LNCaP clone FGC (cell line): ENCODE results near the gene COBL.

Experiments used
- DNase-seq: peaks from one replicate; pipeline ENCODE4 v3.0.0-alpha.2; 2011; ENCODE audit warnings: low read depth
- H3K4me3 ChIP-seq: 2 replicates; pipeline ENCODE4 v1.5.1; 2011; ENCODE audit warnings: mild to moderate bottlenecking, low read depth, low read length, control low read depth
- TF ChIP-seq, protein P1 (sequence below): IDR thresholded peaks from 2 replicates; pipeline ENCODE4 v1.5.1; 2012; ENCODE audit warnings: mild to moderate bottlenecking; ENCODE audit not compliant: control insufficient read depth, insufficient read depth; ENCODE audit errors: extremely low read depth

COBL gene

DNA sequence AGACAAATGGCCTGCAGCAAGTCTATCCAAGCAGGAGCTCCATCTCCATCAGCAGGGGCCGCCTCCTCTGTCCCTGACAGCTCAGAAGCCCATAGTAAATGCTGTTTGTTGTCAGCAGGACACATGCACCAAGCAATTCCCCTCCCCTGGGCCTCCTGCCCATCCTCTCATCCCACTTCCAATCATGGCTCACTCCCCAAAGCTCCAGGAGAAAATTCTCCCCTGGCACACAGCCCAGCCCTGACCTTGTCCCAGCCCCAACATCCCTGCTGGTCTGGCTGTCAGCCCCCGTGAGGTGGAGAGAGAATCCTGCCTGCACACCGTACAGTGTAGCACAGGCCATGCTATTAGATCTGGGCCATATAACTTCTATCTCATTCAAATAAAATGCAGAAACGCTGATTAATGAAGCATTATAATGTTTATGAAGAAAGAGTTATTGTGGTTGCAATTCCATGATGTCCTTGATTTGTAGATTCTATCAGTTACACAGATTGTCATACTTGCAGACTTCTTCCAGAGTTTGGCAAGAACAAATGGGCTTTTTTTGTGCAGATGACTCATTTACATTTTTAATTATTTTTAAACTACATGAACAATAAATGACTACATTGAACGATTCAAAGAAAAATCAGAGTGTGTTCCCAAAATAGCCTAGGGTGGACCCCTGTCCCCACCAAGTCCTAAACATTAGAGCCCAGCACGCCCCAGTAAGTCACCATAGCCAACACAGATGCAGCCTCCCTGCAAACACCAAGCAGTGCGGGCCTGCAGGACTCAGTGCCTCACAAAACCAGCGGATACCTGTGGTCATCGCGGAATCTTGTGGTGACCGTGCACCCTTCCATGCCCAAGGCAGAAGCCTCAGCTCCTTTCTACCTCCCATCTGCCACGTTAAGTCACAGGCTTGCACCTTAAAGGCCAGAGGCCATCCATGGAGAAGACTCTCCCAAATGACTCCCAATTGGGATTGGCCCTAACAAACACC is 70.1 kb downstream of the COBL start:
- TF ChIP-seq, protein P1, sequence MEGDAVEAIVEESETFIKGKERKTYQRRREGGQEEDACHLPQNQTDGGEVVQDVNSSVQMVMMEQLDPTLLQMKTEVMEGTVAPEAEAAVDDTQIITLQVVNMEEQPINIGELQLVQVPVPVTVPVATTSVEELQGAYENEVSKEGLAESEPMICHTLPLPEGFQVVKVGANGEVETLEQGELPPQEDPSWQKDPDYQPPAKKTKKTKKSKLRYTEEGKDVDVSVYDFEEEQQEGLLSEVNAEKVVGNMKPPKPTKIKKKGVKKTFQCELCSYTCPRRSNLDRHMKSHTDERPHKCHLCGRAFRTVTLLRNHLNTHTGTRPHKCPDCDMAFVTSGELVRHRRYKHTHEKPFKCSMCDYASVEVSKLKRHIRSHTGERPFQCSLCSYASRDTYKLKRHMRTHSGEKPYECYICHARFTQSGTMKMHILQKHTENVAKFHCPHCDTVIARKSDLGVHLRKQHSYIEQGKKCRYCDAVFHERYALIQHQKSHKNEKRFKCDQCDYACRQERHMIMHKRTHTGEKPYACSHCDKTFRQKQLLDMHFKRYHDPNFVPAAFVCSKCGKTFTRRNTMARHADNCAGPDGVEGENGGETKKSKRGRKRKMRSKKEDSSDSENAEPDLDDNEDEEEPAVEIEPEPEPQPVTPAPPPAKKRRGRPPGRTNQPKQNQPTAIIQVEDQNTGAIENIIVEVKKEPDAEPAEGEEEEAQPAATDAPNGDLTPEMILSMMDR: no peak
- no peak for DNase-seq
- H3K4me3 ChIP-seq: no peak overlapping the region

DNA sequence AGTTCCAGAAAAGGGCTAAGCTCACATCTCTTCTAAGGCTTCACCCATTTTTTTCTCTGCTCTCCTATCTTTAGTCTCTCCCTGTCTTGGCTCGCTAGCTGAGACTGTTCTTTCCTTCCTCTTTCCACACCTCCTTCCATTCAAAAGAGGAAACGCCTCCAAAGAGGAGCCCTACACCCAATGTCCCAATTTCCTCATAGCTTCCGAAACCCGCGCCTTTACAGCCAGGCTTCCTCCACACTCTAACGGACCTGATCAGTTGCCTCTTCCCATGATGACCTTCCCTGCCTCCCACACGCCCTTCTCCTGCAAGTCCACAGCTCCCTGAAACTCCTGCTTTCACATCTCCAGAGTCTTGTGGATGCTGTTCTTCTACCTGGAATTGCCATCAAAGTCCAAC is 71.7 kb downstream of the COBL start:
- DNase-seq: no peak
- no peak overlapping the region for H3K4me3 ChIP-seq
- TF ChIP-seq, protein P1: no peak

DNA sequence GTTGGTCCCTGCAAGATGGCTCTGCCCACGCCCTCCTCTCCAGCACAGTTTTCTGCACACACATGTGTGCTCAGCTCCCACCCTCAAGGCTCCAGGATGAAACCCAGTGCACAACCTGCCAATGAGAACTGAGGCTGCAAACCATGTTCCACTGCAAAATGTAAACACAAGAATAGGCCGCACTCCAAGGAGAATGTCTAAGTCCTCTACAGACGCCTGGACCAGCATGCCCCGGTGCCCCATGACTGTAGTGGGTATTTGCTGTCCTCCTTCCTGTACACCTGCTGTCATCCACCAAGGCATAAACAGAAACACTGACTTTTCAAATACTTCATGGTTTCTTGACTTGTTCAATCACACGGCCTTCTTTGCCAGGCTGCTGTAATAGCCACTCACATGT is 72.6 kb downstream of the COBL start:
- no peak for DNase-seq
- H3K4me3 ChIP-seq: no peak overlapping the region
- TF ChIP-seq, protein P1: no peak

DNA sequence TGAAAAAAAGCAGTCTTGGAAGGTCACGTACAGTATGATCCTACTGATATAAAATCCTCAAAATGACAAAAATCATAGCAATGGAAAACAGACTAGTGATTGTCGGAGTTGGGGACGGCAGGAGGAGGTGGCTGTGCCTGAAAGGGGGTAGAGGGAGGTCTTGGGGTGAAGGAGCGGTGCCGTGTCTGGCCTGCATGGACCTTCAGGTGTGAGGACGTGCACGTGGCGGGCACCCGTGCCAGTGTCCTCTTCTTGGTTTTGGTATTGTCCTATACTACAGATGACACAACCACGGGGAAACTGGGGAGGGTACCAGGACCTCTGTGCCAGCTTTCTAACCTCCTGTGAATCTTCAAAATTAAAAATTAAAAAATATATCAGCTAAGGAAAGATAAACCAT is 73.0 kb downstream of the COBL start:
- TF ChIP-seq, protein P1: no peak
- no peak overlapping the region for H3K4me3 ChIP-seq
- DNase-seq: no peak

DNA sequence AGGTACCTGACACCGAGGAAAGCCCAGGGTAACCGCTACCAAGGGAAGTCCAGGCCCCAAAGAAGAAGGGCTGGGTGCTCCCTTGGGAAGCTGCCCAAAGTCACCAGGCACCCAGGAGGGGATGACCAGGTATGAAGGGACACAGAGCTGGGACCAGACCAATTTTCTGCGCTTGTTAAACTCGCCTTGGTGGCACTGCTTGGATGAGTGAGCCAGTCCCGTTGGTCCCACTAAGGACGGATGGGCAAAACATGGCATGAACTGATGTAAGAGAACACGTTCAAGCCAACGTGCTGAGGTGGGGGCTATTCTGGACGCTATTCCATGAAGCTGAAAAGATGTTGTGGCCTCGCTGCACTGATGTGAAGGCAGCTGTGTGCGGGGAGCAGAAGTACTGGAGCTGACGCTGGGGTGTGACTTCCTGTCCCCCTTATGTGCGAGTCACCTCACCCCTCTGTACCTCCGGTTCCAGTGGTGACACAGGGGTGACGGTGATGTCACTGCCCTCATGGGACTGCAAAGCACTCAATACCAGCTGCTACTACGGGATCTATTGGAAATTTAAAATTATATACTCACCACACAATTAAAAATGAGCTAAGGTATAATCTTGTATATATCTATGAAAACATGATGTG is 73.6 kb downstream of the COBL start:
- TF ChIP-seq, protein P1: no peak
- no peak for DNase-seq
- no peak overlapping the region for H3K4me3 ChIP-seq

DNA sequence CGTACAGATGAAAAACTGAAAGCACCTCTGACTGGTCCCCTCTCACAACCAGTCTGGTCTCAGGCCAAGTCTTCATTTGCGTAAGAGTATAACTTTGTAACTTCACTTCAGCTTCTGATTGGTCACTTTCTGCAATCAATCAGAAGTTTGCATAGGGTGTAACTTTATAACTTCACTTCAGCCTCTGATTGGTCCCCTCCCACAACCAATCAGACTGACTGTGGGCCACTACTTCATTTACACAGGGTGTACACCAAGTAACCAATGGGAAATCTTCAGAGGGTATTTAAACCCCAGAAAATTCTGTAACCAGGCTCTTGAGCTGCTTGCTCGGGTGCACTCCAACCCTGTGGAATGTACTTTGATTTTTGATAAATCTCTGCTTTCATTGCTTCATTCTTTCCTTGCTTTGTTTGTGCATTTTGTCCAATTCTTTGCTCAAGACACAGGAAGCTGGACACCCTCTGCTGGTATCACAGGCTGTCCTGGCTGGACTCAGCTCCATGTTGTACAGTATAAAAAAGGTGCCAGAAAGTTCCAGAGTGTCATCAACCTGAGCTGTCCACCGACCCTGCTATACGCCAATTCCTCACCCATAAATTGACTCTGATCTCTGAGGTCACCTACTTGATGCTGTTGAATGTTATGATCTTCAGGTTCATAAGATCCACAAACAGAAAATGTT is 74.5 kb downstream of the COBL start:
- TF ChIP-seq, protein P1: no peak
- H3K4me3 ChIP-seq: no peak overlapping the region
- DNase-seq: no peak
